IPS DF 4.7 (cell line): ENCODE results near the gene FOXP1.

Source experiments
- DNase-seq: peaks from one replicate; pipeline ENCODE4 v3.0.0-alpha.2; 2013; ENCODE audit warnings: low spot score; ENCODE audit errors: extremely low read depth

Gene FOXP1

DNA sequence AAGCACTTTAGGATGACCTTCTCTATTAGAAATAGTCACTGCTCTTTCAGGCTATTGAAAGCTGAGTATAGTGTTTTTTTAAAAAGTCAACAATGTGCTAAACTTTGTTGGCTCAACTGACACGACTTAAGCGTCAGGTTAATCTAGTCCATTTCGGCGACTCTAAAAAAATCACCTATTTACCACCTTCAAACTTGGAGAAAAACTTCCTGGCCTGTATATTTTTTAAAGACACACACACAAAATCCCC, 517.8 kb downstream of the FOXP1 start:
- DNase-seq, result no peak

DNA sequence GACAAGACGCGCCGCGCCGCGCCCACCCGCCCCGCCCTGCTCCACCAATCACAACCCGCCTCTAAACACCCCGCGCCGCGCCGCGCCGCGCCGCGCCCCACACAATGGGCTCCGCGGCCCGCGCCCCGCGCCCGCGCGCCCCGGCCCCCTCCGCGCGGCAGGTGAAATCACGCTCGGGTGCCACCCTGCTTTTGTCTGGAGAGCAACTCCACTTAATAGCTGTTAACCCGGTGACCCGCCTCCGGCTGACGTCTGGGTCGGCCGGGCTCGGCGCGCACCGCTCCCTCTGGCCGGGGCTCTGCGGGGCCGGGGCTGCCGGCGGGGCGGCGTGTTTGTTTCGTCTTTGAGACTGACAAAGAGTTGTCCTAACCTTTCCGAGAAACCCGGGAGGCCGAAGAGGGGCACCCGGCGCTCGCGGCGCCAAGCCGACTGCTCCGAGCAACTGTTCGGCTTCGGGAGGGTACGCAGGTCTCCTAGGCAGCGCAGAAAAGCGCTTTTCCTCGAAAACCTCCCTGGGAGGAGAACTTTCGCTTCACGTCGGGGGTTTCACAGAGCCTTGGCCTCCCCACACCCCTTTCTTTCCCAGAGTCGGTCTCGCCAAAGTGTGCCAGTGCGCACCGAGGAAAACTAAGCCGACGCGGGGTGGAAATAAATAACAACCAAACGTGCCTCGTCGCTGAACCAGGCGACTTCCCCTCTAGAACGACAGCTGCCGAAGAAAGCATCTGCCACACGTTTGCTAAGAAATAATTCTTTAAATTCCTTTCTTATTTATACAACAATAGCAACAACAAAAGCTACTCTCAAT, 518.4 kb downstream of the FOXP1 start:
- DNase-seq, result no peak

DNA sequence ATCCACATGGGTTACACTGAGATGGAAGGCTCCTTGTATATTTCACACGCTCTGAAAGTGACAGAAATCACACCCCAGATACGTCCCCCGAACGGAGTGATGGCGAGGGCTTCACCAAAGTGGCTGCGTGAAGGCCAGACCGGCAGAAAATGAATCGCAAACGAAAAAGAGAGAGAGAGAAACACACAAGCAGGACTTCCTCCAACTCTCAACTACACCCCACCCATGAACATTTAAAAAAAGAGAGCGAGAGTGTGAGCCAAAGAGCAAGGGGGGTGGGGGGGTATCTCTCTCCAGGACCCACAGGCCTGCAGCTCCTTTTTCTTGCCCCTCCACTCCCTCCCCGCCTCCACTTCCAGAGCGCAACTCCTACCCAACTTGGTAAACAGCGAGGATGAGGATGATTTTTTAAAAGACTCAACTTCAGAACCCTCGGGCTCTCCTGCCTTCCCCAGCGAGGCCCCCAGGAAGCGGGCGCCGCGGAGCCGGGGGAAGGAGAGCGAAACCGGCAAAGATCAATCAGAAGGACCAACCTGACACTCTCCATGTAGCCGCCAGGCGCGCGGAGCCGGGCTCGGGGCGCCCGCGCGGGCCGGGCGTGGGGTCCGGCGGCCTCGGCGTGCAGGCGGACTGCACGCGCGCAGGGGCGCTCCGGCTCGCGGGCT, 519.1 kb downstream of the FOXP1 start:
- DNase-seq, result no peak

DNA sequence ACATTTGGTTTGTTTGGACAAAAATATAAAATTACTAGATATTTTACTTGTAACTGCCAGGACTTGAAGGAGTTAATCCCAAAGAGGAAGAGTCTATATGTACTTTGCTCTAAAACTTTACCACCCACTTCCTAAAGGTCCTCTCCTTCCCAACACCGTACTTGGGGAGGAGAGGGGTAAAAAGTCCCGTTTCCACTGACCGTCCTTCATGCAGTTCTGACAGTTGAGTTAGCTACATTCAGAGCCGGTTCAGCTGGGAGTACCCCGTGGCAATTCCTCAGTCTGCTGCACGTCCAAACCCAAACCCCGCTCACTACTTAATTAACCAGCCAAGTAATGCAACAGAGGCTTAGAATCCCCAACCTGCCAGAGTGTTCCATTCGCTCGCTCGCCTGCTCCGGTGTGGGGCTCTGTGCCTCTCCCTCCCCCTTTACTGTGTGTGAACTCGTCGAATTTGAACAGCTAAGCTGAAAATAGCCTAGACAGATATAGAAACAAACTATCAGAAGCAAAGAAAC, 519.7 kb downstream of the FOXP1 start:
- DNase-seq, result no peak

DNA sequence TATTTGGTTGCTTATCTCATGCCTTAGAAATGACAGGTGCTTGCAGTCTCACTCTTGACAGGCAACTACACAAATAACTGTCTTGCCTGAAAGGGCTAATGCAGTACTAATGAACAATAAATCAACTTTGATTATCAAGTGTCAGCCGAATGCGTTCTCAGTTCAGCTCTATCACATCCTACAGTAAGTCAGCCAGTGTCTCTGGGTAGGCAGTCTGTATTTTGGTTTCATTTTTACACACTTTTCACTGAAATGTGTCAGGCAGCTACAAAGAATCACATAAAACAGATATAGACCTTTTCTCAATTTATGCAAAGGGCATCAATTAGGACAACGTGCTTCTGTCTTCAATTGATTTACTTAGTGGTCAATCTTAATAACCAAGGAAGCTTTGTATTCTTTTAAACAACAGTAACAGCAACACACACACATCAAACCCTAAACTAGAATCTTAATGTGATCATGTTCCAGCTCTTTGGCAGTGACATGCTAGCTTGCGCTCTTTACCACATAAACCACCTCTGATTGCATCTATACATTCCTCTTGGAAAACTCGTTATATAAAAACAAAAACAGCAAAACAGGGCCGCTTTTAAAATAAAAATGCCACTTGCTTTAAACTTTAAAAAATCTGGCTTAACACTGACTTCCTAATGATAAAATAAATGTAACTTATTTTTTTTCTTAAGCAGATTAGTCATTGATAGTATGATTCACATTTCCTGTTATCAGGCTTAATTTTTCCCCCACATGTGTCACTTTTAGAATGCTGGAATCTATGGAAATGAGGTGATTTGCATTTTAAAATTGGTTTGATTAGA, 520.4 kb downstream of the FOXP1 start:
- DNase-seq, result no peak

DNA sequence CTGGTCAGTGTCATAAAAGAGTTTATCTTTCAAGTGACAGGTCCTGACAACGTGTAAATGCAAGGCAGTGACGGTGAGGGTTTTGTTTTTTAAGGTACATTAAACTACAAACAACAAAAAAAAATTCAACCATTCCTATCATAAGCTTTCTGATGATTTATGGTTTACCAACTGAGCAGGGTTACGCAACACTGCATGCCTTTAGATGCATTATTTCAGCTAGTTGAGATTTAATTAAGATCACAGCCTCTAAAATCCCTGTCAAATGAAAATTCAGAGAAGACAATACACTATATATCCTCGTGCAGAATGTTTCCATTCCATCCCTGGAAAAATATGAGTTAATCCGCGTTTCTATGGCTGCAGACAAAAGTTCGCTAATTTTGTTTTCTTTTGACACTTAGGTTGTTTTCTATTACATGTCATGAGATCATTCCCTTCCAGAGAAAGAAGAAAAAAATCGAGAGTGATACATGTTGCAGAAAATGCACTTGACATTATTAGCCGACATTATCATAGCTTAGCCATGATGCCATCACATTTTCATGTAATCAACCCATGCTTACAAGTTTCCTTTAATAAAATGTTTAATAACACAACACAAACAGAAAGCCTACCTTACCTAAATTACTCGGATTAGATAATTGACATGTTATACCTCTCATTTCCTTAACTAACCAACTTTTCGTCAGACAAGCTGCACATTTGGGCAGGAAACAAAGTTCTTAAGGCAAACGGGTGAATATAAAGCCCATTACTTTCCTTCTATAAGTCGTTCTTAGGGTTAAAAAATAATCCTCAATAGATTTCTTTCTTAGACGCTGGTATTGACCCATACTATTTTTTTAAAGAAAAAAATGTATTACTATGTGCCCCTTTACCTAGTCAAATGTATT, 521.2 kb downstream of the FOXP1 start:
- no peak for DNase-seq

DNA sequence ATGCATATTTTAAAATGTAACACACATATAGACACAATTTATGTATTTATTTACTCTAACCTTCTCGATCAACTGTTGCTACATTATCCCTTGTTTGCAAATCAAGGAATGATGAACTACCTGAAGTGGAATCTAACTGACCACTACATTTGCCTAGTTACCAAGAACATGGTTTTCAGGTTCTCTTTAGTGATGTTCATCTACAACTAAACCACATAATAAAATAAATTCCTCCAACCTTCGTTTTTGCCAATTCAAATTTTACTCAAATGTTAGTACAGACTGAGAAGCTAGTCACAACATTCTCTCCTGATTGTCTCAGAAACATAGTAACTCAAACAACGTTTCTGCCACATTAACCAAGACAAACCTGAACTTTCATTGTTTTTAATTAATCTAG, 521.9 kb downstream of the FOXP1 start:
- DNase-seq, result no peak

DNA sequence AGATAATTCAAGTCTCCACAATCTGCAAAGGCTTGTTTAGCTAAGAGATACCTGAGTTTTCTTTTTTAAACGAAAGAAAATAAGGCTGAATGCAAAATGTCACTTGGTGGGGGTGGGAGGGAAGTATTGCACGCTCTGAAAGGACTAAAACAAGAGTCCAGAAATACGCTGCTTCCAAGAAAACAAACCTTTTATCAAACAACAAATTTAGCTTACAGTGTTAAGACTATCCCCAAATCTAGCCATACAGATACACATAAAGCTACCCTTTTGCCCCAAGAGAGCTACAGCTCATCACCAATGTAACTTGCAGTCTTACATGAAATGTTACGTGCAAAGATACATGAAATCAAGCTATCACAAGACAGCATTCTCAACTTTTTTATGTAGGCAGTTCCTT, 522.5 kb downstream of the FOXP1 start:
- no peak for DNase-seq

DNA sequence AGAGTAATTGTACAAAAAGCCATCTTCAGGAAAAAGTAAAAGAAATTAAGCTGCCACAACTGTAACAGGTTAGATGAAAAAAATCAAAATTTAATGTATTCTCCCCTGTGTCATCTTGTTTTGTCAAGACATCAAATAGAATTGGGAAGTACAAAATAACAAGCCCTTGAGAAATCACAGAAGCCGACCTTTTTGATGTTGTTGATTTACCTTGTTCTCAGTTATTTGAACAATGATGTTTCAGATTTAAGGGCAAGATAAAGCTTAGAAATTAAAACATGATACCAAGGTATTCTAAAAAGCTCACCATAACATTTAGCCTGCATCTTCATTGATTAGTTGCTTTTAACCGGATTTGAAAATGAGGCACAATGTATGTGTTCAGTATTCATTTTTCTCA, 523.0 kb downstream of the FOXP1 start:
- no peak for DNase-seq

DNA sequence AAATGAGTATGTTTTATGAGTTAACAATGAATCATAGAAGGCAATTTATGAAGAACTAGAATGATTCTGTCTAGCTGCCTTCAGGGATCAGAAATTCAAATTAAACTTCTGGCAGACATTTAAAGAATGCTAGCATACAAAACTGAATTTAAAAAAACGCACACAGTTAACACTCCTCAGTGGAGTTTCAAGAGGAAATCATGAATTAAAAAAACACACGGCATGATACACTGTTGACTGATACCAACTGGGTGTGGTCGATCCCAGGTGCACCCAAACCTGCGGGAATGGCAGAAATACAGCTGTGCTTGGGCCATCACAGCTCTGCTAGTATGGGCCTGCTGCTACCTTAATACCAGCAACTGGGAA, 526.0 kb downstream of the FOXP1 start:
- no peak for DNase-seq

DNA sequence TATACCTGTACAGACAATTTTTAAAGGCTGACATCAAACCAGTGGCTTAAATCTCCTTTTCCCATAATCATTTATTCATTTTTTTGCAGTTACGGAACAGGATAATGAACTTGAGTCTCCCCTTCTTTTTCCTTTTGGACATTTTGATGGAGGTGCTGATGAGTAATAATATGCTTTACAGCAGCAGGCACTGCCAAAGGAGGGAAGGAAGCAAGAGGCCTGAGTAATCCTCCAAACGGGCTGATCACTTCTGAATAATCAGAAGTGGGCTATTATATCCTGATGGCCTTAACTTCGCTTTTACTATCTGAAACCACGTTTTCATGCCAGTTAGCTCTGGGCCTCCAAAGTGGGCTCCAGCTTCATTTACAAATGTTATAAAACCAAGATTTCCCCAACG, 527.2 kb downstream of the FOXP1 start:
- no peak for DNase-seq

DNA sequence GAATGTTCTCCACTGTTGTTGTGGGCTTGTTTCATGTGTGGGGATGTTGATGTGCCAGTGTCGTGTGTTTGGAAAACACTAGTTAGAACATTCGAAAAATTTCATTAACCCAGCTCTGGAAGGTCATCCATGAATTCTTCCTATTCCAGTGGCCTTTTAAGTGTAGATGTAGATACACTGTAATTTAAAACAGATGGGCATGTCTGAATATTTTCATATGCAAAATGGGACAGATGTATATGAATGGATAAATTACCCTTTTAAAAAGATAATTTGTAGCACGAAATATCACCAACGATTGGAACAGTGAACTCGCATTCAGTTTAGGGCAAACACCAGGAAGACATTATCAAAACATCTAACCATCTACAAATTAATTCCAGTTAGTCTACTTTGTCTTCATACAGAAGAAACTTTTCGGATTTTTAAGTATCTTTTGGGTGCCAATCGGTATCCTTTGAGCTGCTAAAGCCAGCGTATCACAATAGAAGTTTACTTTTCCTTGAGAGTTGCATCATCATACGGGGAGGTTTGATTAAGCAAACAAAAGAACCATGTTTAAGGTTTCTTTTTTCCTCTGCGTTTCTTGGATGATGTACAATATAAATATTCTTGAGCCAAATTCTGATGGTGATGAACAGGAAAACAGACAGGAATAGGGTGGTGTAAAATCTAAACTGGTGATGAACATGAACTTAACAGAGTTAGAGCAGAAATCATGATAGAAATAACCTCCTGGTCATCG, 528.1 kb downstream of the FOXP1 start:
- no peak for DNase-seq

DNA sequence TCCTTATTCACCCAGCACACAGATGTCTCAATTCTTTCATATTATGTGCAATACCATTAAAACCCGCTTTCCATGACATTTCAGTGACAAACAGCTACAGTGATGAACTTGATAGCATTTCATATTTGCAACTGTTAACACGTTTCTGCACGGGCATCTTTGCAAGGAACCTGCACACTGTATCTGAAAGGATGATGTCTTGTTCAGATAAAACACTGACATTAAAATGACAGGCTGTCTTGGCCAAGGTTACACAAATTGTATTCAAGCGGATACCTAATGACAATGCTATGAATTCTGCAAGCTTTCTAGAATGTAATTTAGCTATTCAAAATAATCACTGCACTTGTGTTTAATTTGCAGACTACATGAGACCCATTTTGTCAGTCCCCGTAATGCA, 529.2 kb downstream of the FOXP1 start:
- no peak for DNase-seq

DNA sequence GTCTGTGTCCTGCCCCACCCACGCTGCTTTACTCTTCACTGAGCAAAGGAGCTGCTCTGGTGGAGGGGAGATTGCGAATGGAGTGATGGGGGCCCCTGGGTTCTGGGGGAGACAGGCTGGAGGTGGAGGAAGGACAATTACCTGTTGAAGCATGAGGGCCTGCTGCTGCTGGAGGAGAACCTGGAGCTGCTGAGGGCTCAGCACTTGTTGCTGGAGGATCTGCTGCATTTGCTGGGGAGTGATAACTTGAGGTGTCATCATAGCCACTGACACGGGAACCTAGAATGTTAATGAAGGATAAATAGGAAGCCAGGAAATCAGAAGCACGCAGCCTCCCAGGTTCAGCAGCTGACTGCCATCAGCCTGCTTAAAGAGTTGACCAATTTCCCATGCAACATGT, 530.0 kb downstream of the FOXP1 start:
- DNase-seq, result no peak

DNA sequence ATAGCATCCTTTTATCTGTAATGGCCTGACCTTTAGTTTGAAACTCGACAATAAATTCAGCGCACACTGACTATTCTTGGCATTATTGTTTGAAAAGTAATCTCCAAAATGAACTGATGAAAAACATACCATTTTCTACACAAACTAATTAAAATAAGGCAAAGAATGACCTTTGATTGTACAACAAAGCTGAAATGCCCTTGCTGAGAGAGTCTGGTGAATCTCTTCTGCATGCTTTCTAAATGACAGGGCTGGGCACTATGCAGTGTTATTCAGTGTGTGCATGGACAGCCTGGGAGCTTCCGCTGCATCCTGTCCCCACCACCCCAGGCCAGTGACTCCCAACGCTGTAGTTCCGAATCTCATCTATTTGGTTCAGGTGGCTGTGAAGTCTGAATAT, 530.8 kb downstream of the FOXP1 start:
- no peak for DNase-seq

DNA sequence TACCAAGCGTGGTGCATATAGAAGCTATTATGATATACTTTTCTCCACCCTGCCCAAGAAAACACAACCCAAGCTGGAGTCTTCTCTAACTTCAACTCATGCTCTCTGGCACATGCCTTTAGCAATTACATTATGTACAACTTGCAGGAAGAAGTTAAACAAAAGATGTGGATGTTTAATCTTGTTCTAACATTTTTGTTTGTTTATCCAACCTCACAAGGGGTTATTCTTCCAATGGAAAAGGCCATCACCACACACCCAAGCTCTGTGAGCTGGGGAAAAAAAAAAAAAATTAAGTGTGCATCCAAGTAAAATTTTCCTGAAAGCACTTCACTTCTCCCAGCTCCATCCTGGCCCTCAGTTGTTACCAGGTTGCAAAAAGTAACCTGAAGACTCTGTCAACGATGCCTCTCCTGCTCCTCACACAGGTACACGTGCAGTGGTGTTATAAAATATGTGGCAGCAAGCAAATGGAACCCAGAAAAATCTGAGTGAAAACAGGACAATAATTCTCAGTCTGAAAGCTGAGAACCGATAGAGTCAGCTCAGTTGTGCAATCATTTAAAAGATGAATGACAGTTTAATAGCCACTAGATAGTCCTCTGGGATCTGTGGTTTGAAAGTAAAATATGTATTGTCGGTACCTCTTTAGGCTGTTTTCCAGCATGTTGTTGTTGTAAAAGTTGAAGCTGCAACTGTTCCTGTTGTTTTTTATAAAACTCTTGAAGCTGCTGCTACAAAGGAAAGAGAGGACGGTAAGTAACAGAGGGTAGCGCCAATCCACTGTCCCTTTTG, 531.4 kb downstream of the FOXP1 start:
- DNase-seq, result no peak

DNA sequence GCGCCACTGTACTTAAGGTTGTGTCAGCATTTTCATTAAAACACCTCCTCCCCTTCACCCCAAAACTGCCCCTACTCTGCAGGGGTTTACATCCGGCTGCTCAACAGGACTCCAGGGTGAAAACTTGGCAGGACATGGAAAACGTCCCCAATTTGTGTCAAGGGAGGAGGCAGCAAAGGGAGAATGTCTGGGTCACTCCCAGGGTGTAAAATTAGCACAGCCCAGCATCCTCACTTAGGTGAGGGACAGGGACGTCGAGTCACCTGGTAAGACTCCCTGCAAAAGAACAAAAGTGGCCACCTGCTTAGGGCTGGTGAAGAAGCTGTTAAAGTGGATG, 532.3 kb downstream of the FOXP1 start:
- no peak for DNase-seq

DNA sequence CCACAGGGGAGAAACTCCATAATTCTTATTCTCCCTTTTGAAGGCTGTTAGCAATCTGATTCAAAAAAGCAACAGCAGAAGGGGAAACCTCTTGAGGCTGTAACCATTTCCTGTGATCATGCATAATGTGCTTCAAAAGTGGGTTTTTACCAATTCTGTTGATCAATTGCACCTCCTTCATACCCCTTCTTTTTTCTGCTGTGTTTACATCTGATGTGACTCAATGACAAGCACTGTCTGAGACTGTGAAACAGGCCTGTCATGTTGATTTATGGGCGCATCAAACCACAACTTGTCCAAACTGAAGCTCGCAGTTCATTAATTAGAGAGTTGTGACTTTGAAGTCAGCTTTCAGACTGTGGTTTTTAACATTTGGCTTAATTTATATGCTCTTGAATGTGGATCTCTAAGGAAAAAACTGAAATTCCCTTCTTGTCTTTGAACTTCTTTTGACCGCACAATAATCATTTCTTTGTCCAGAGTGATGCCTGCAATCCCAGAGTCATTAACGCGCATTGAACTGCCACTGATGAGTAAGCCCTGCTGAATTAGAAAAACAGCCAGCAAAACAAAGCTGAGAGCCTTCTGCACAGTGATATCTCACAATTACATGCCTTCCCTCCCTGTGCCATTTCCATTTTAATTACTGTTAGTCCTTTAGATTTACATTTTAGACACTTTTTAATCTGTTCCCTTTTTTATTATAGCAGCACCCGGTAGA, 532.8 kb downstream of the FOXP1 start:
- no peak for DNase-seq

DNA sequence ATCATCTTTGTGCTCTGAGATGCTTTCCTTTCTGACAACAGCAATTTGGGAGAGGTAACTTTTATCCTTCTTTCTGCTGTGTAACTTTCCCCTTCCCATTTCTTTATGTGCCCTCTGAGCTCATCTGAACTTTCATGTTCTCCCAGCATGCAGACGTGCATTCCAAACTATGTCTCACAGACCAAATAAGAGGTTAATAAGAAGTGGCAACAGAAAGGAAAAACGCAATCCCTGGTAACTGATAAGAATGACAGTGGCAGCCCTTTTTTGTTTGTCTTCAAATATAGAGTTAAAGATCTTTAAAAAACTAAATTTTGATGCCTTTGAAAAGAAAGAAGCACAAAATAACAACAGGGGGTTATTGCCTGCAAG, 533.4 kb downstream of the FOXP1 start:
- DNase-seq, result no peak
